HepG2 (cell line): Measurements from ENCODE around the gene ISG20L2. TPM values are rescaled to one million over a fixed set of nuclear protein-coding genes. Genes with fewer than 3 reads are reported as not detected.

ENCODE experiments used
- ATAC-seq: fragments of 200-7000 bp; cut with Tn5 transposase; 3 replicates; pipeline ENCODE4 v1.9.1; 2020; ENCODE audit warnings: mild to moderate bottlenecking, moderate library complexity
- BruUV-seq: library from RNA; stranded (reverse); fragments of 400-500 nt; replicated peaks from 2 replicates; lab custom pipeline; 2021; lab: Mats Ljungman, UMichigan
- CTCF ChIA-PET: fragments of 300-600 bp; formaldehyde crosslinking; extraction: SDS; loops from one replicate; lab custom pipeline; 2021; ENCODE audit warnings: low total read pairs, inconsistent platforms, low intra/inter-chr PET ratio; lab: Yijun Ruan, JAX
- POLR2A ChIA-PET: fragments of 350-600 bp; sonication (Branson Sonifier 250); formaldehyde crosslinking; loops from one replicate; lab custom pipeline; 2020; ENCODE audit warnings: antibody characterized with exemption, inconsistent platforms; lab: Yijun Ruan, JAX
- DNase-seq: peaks from one replicate; pipeline ENCODE4 v3.0.0-alpha.2; 2015; ENCODE audit warnings: low spot score
- FAIRE-seq: peaks from 3 replicates; lab custom pipeline; 2011; peaks lifted over from hg19 to GRCh38; lab: Jason Lieb, UNC
- H2AFZ ChIP-seq: one replicate; pipeline ENCODE4 v1.6.1; 2011; ENCODE audit warnings: low read length, inconsistent platforms
- H3K27ac ChIP-seq: fragments of 300-600 bp; 3 replicates; pipeline ENCODE4 v1.8.0; 2011; ENCODE audit warnings: mixed run types, mild to moderate bottlenecking, mixed read lengths, low read length, inconsistent platforms; ENCODE audit not compliant: insufficient read depth; ENCODE audit errors: extremely low read length
- H3K27me3 ChIP-seq, 2 experiments: fragments of 200-600 bp in 1 of 2; 2 replicates in 1 of 2; 3 replicates in 1 of 2; pipeline versions ENCODE4 v1.6.0 to v1.8.0; 2011; ENCODE audit warnings: low read length in 2 of 2, mild to moderate bottlenecking in 2 of 2, moderate library complexity in 2 of 2, inconsistent platforms in 1 of 2; ENCODE audit not compliant: insufficient read depth in 2 of 2, control insufficient read depth in 1 of 2
- H3K36me3 ChIP-seq, 2 experiments: fragments of 200-600 bp in 1 of 2; replicated peaks in 1 of 2; 2 replicates in 1 of 2; 3 replicates in 1 of 2; pipeline versions ENCODE4 v1.5.1 to v1.8.0; 2011; ENCODE audit warnings: low read length in 2 of 2, inconsistent platforms in 1 of 2; ENCODE audit not compliant: insufficient read depth in 2 of 2, control insufficient read depth in 1 of 2
- H3K4me1 ChIP-seq: 2 replicates; pipeline ENCODE4 v1.5.1; 2012; ENCODE audit warnings: low read length, inconsistent platforms; ENCODE audit not compliant: insufficient read depth
- H3K4me2 ChIP-seq: 2 replicates; pipeline ENCODE4 v1.6.0; 2011; ENCODE audit warnings: low read depth, low read length, inconsistent platforms
- H3K4me3 ChIP-seq, 3 experiments: fragments of 200-600 bp in 1 of 3; sonication (generic), shearing (Covaris generic) in 1 of 3; replicated peaks in 1 of 3; 2 replicates each; pipeline ENCODE4 v1.5.1; 2011 to 2016; ENCODE audit warnings: low read length in 3 of 3, inconsistent platforms in 2 of 3, low read depth in 2 of 3, mild to moderate bottlenecking in 2 of 3, control low read depth in 1 of 3, mixed read lengths in 1 of 3; ENCODE audit not compliant: insufficient read depth in 1 of 3
- H3K79me2 ChIP-seq: one replicate; pipeline ENCODE4 v1.6.1; 2011; ENCODE audit warnings: low read length, inconsistent platforms; ENCODE audit not compliant: insufficient read depth
- H3K9ac ChIP-seq: 2 replicates; pipeline ENCODE4 v1.6.0; 2011; ENCODE audit warnings: mild to moderate bottlenecking, low read depth, low read length, inconsistent platforms; ENCODE audit not compliant: insufficient read depth
- H3K9me3 ChIP-seq: 2 replicates; pipeline ENCODE4 v1.5.1; 2012; ENCODE audit warnings: mild to moderate bottlenecking, low read length
- H4K20me1 ChIP-seq: 2 replicates; pipeline ENCODE4 v1.6.0; 2011; ENCODE audit warnings: inconsistent platforms, mild to moderate bottlenecking, low read length, moderate library complexity; ENCODE audit not compliant: insufficient read depth
- FOXP1 ChIP-seq, 2 experiments: fragments of 450-650 bp in 1 of 2; IDR thresholded peaks; 2 replicates each; pipeline ENCODE4 v1.6.1; 2017 to 2018; ENCODE audit warnings: antibody characterized with exemption in 1 of 2
- GATAD2A ChIP-seq: IDR thresholded peaks from 2 replicates; pipeline ENCODE4 v1.6.1; 2016
- KLF12 ChIP-seq: sonication (generic); formaldehyde crosslinking; IDR thresholded peaks from 2 replicates; pipeline ENCODE4 v1.4.0; 2020; ENCODE audit warnings: missing genetic modification reagents, borderline replicate concordance
- NONO ChIP-seq, 2 experiments: fragments of 450-650 bp in 1 of 2; sonication (generic) in 1 of 2; formaldehyde crosslinking in 1 of 2; IDR thresholded peaks in 1 of 2; conservative IDR thresholded peaks in 1 of 2; 2 replicates each; pipeline versions ENCODE4 v1.6.1 to v1.8.0; 2017 to 2022; ENCODE audit warnings: mild to moderate bottlenecking in 1 of 2, missing genetic modification reagents in 1 of 2, moderate library complexity in 1 of 2
- SNAI1 ChIP-seq: sonication (generic); formaldehyde crosslinking; IDR thresholded peaks from 2 replicates; pipeline ENCODE4 v1.5.0; 2020; ENCODE audit warnings: mild to moderate bottlenecking, missing genetic modification reagents, borderline replicate concordance
- SP5 ChIP-seq: IDR thresholded peaks from 2 replicates; pipeline ENCODE4 v1.6.1; 2016; ENCODE audit warnings: low read depth, borderline replicate concordance
- TAF15 ChIP-seq: fragments of 200-400 bp; formaldehyde crosslinking; IDR thresholded peaks from one replicate; pipeline ENCODE4 v1.6.1; 2018; ENCODE audit warnings: mild to moderate bottlenecking, low read depth, low read length; ENCODE audit not compliant: poor library complexity, severe bottlenecking
- ZSCAN12 ChIP-seq: sonication (generic); formaldehyde crosslinking; IDR thresholded peaks from 2 replicates; pipeline ENCODE4 v1.9.0; 2021; ENCODE audit warnings: mild to moderate bottlenecking, missing genetic modification reagents
- WGBS: methylation state at CpG from one replicate; pipeline ENCODE4 v1.1.6; 2017; ENCODE audit warnings: low lambda C conversion rate; 5-methylcytosine and 5-hydroxymethylcytosine counted together
- in situ Hi-C: cut with HindIII; loops from 2 replicates; pipeline ENCODE4 v1.10.0; 2017; ENCODE audit warnings: low pct_unique_long_range_greater_than_20kb; ENCODE audit not compliant: extremely low pct_ligation_motif_present
- intact Hi-C: fragments of 100-400 bp; cut with micrococcal nuclease; formaldehyde crosslinking; loops from one replicate; pipeline ENCODE4 v1.10.0; 2022; ENCODE audit not compliant: unreplicated experiment
- polyA plus RNA-seq, 8 experiments: library from polyadenylated mRNA; depleted of rRNA in 3 of 8; stranded (reverse) in 7 of 8; unstranded in 1 of 8; fragments of >200 nt; fragmentation: Illumina TruSeq in 4 of 8; extraction: Trizol in 4 of 8; gene quantifications; 2 replicates each; pipeline versions ENCODE4 v1.2.1 to v1.2.3, GENCODE V29; 2011 to 2016; ENCODE audit warnings: low read depth in 4 of 8, missing spikeins in 1 of 8, mixed read lengths in 1 of 8; ENCODE audit not compliant: insufficient read depth in 1 of 8
- total RNA-seq, 5 experiments: library from RNA; depleted of rRNA; stranded (reverse); fragments of >200 nt; fragmentation: Illumina TruSeq; extraction: Trizol; gene quantifications; 2 replicates each; pipeline ENCODE4 v1.2.3, GENCODE V29; 2016; ENCODE audit warnings: low read depth in 1 of 5
- TF ChIP-seq, protein P1 (sequence below): sonication (generic); formaldehyde crosslinking; IDR thresholded peaks from 2 replicates; pipeline ENCODE4 v1.4.0; 2020; ENCODE audit warnings: mild to moderate bottlenecking, low read depth, missing genetic modification reagents

ISG20L2 gene
- total and polyA plus RNA-seq, 2 of the 13 experiments (the other 11 are each of a cell fraction or from before 2014, with no cell fraction given) = 19.8 to 21.3 TPM

DNA sequence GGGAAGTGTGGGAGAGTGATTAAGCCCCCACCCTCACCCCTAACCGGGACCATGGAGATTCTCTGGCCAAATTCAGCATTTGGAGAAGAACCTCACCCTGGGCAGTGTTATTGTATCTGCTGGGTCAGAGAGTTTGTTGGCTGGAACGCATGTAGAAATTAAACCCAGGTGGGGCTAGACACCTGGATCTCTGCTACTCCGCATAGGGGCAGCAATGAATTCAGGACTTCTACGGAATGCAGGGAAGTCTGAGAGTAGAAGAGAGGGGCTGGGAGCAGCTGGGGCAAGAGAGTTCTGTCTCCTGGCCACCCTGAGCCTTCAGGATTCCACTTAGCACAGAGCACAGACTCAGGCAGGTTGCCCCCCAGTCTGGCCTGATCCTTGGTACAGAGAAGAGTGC is 19.5 kb downstream of the ISG20L2 start (continued):
- no peak for TF ChIP-seq GATAD2A (CRISPR knock-in tag)

DNA sequence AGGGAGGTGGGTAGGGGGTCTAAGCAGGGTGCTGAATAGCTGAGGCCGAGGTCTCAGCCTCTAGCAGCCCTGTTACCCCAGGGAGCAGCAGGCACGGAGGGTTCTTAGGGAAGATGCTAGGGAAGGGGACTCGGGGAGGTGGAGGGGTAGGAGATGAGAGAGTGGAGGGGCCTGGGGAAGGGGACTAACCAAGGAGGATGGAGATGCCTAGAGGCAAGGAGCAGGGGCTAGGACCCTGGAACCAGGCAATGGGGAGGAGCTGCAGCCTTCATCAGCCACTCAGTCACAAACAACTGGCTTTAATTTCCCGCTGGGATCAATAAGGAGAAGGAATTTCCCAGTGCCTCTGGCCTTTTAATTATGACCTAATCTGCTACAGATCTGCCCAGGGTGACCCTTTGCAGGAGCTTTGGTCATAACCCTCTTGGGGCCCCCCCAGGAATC is 20.3 kb downstream of the ISG20L2 start:
- BruUV-seq = no TSS peak
- DNase-seq (no peak), ATAC-seq (no peak), FAIRE-seq (no peak)
- in situ Hi-C loops = no loop called here
- no peaks in the 10 kb centered on the region for H3K79me2 ChIP-seq
- no peaks in the 10 kb centered on the region for H3K9me3 ChIP-seq
- no peak overlapping the region for H3K4me3 ChIP-seq
- POLR2A ChIA-PET = interaction anchor here (1.1 to 3.2 kb wide), 2 partner anchors 19 kb away, joined by 3 to 20 read pairs; partner anchors contain the start of genes ISG20L2 and METTL25B
- no peak overlapping the region for H3K9ac ChIP-seq
- intact Hi-C loops = no loop called here
- peaks cover 8 to 68% of the 10 kb centered on the region in 2 experiments for H3K27me3 ChIP-seq
- WGBS = 1% methylated on average over 4 of the region's 4 CpGs
- H4K20me1 ChIP-seq = no peaks in the 10 kb centered on the region
- H3K27ac ChIP-seq = no peak overlapping the region
- TF ChIP-seq SP5 (CRISPR knock-in tag) (no peak), ZSCAN12 (no peak), FOXP1 (IDR thresholded peaks at IDR 0.05) (no peak), FOXP1 (CRISPR knock-in tag; IDR thresholded peaks at IDR 0.05) (no peak)
- TF ChIP-seq, all 625 proteins: peak for 0
- peaks cover 32% of the 10 kb centered on the region for H3K4me1 ChIP-seq
- H2AFZ ChIP-seq = no peak overlapping the region
- CTCF ChIA-PET = interaction anchor here (1.6 kb wide), 1 partner anchor 19 kb away, joined by 3 read pairs; no protein-coding TSS in a partner anchor
- H3K36me3 ChIP-seq = no peaks in the 10 kb centered on the region
- no peak overlapping the region for H3K4me2 ChIP-seq

DNA sequence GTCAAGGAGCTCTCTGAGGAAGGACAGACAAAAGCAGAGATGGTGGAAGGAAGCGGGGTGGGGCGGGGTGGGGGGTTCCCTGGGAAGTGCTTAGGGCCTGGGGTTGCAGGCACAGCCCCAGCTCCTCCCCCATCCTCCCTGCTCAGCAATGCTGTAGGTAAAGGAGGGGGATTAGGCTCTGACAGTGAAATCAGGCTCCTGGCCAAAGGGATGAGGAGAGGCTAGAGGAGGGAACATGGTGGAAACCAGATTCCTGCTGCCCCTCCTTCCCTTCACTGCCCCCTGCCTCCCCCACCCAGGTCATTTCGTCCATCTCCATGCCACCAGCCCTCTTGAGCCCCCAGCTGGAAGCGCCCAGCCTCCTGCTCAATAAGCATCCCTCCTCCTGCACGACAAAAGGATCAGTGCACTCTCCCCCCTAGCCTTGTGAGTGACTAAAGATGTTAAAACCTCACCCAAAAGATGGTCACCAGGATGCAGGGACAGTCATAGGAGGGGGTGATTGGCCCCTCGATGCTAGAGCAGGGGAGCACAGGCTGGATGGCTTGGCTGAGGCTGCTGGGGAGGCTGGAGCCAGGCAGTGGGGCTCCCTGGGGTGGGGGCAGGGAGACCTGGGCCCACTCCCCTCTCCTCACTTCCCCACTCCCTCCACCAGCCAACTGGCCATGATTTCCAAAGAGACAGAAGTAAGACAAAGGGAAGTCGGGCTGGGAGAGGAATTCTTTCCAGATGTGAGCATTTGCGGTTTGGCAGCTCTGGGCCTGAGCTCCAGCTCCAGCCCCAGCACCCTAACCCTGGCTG is 20.9 kb downstream of the ISG20L2 start:
- H3K36me3 ChIP-seq = no peaks in the 10 kb centered on the region
- in situ Hi-C loops (no loop called here), intact Hi-C loops (no loop called here)
- no TSS peak for BruUV-seq
- ATAC-seq = no peak
- no peaks in the 10 kb centered on the region for H3K9me3 ChIP-seq
- no peak for FAIRE-seq
- peaks cover 11 to 71% of the 10 kb centered on the region in 2 experiments for H3K27me3 ChIP-seq
- no peak overlapping the region for H2AFZ ChIP-seq
- ChIA-PET POLR2A (interaction anchor here (1.5 to 3.2 kb wide), 3 partner anchors 16 to 19 kb away, joined by 3 to 20 read pairs (median 8); partner anchors contain the start of genes ISG20L2 and METTL25B), CTCF (interaction anchor here (1.6 kb wide), 1 partner anchor 18 kb away, joined by 3 read pairs; no protein-coding TSS in a partner anchor)
- no peak for DNase-seq
- H3K4me1 ChIP-seq = peaks cover 29% of the 10 kb centered on the region
- no peak overlapping the region for H3K4me3 ChIP-seq
- TF ChIP-seq, protein P1, sequence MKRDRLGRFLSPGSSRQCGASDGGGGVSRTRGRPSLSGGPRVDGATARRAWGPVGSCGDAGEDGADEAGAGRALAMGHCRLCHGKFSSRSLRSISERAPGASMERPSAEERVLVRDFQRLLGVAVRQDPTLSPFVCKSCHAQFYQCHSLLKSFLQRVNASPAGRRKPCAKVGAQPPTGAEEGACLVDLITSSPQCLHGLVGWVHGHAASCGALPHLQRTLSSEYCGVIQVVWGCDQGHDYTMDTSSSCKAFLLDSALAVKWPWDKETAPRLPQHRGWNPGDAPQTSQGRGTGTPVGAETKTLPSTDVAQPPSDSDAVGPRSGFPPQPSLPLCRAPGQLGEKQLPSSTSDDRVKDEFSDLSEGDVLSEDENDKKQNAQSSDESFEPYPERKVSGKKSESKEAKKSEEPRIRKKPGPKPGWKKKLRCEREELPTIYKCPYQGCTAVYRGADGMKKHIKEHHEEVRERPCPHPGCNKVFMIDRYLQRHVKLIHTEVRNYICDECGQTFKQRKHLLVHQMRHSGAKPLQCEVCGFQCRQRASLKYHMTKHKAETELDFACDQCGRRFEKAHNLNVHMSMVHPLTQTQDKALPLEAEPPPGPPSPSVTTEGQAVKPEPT (CRISPR knock-in tag) = no peak
- TF ChIP-seq NONO (IDR thresholded peaks at IDR 0.05) (no peak), NONO (CRISPR knock-in tag; conservative IDR thresholded peaks at IDR 0.05) (no peak), TAF15 (no peak), SNAI1 (CRISPR knock-in tag) (no peak), KLF12 (no peak)
- 29% methylated on average over 8 of the region's 8 CpGs for WGBS
- no peaks in the 10 kb centered on the region for H3K79me2 ChIP-seq
- no peaks in the 10 kb centered on the region for H4K20me1 ChIP-seq
- no peak overlapping the region for H3K4me2 ChIP-seq
- H3K27ac ChIP-seq = no peak overlapping the region
- no peak overlapping the region for H3K9ac ChIP-seq
